Loucy (cell line): ENCODE data around the gene ZSWIM6.

Experiments
- EZH2phosphoT487 ChIP-seq: fragments of 200-600 bp; IDR thresholded peaks from 2 replicates; pipeline ENCODE4 v1.6.1; 2018; ENCODE audit warnings: antibody characterized with exemption, mild to moderate bottlenecking, moderate library complexity, borderline replicate concordance
- TF ChIP-seq, protein P1 (sequence below): fragments of 200-600 bp; sonication (generic); conservative IDR thresholded peaks from 2 replicates; pipeline ENCODE4 v1.5.1; 2014; ENCODE audit warnings: mild to moderate bottlenecking, antibody characterized with exemption, low read length

- TF ChIP-seq, protein P1, sequence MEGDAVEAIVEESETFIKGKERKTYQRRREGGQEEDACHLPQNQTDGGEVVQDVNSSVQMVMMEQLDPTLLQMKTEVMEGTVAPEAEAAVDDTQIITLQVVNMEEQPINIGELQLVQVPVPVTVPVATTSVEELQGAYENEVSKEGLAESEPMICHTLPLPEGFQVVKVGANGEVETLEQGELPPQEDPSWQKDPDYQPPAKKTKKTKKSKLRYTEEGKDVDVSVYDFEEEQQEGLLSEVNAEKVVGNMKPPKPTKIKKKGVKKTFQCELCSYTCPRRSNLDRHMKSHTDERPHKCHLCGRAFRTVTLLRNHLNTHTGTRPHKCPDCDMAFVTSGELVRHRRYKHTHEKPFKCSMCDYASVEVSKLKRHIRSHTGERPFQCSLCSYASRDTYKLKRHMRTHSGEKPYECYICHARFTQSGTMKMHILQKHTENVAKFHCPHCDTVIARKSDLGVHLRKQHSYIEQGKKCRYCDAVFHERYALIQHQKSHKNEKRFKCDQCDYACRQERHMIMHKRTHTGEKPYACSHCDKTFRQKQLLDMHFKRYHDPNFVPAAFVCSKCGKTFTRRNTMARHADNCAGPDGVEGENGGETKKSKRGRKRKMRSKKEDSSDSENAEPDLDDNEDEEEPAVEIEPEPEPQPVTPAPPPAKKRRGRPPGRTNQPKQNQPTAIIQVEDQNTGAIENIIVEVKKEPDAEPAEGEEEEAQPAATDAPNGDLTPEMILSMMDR: no peak
- no peak for TF ChIP-seq EZH2phosphoT487
These were observed 67.6 kb downstream of the ZSWIM6 start for GRCh38 chr5:61399679-61400078.
